HG03469 (cell line): ENCODE data around the gene KRTAP8-1.

Experiments
- ATAC-seq: cut with Tn5 transposase; IDR thresholded peaks from one replicate; pipeline ENCODE4 v1.9.1; 2021; ENCODE audit warnings: mild to moderate bottlenecking, moderate library complexity, moderate number of reproducible peaks; ENCODE audit not compliant: unreplicated experiment

The KRTAP8-1 gene

GRCh38 chr21:30813174-30813573, at the start of gene KRTAP8-1:
Gene KRTAP8-1 (minus strand): TSS chr21:30813274. CDS start chr21:30813220, 54 bp downstream.
- no peak for ATAC-seq

GRCh38 chr21:30847627-30848500, 34.8 kb upstream of the KRTAP8-1 start:
- no peak for ATAC-seq

GRCh38 chr21:30842990-30843389, 29.9 kb upstream of the KRTAP8-1 start:
- ATAC-seq: no peak

GRCh38 chr21:30839304-30839703, 26.2 kb upstream of the KRTAP8-1 start:
- ATAC-seq: no peak

- ATAC-seq: no peak
Observed at GRCh38 chr21:30838536-30838935, 25.5 kb upstream of the KRTAP8-1 start.

GRCh38 chr21:30831194-30831765, 18.2 kb upstream of the KRTAP8-1 start:
- no peak for ATAC-seq

- ATAC-seq: no peak
Observed at GRCh38 chr21:30829659-30830058, 16.6 kb upstream of the KRTAP8-1 start, which contains the start of gene KRTAP7-1. Gene KRTAP7-1 (minus strand): TSS chr21:30829759. CDS start chr21:30829698, 61 bp downstream.

- ATAC-seq: no peak
Observed at GRCh38 chr21:30818837-30819610, 6.0 kb upstream of the KRTAP8-1 start.

- ATAC-seq: no peak
Observed at GRCh38 chr21:30800605-30801004, 12.5 kb downstream of the KRTAP8-1 start.

GRCh38 chr21:30793581-30794314, 19.3 kb downstream of the KRTAP8-1 start:
- ATAC-seq: no peak

GRCh38 chr21:30779249-30779648, 33.8 kb downstream of the KRTAP8-1 start:
- ATAC-seq: no peak

- ATAC-seq: no peak
Observed at GRCh38 chr21:30769724-30770431, 43.2 kb downstream of the KRTAP8-1 start.
